Mesenchymal stem cell (in vitro differentiated cells and primary cell): ENCODE data around the gene CHST2.

Experiments
- DNase-seq: peaks from one replicate; pipeline ENCODE4 v3.0.0-alpha.2; 2013
- H2AFZ ChIP-seq: one replicate; pipeline ENCODE4 v1.6.1; 2013; ENCODE audit warnings: low read depth, mild to moderate bottlenecking, control low read depth, inconsistent platforms, low read length, moderate library complexity
- H2AK5ac ChIP-seq: 2 replicates; pipeline ENCODE4 v1.6.1; 2013; ENCODE audit warnings: low read length, moderate library complexity, mild to moderate bottlenecking, inconsistent platforms; ENCODE audit not compliant: severe bottlenecking
- H2BK120ac ChIP-seq: one replicate; pipeline ENCODE4 v1.6.1; 2013; ENCODE audit warnings: low read depth, mild to moderate bottlenecking, inconsistent platforms, low read length, moderate library complexity
- H2BK12ac ChIP-seq, 2 experiments: one replicate each; pipeline ENCODE4 v1.6.1; 2013; ENCODE audit warnings: inconsistent platforms in 2 of 2, low read length in 2 of 2, mild to moderate bottlenecking in 2 of 2, moderate library complexity in 2 of 2, control low read depth in 1 of 2
- H2BK15ac ChIP-seq: one replicate; pipeline ENCODE4 v1.6.1; 2013; ENCODE audit warnings: mild to moderate bottlenecking, low read depth, inconsistent platforms; ENCODE audit not compliant: poor library complexity, severe bottlenecking
- H2BK5ac ChIP-seq: 2 replicates; pipeline ENCODE4 v1.6.1; 2013; ENCODE audit warnings: low read depth, mild to moderate bottlenecking, low read length, control low read depth, inconsistent platforms; ENCODE audit not compliant: poor library complexity, severe bottlenecking
- H3K14ac ChIP-seq, 2 experiments: one replicate each; pipeline ENCODE4 v1.6.1; 2013; ENCODE audit warnings: inconsistent platforms in 2 of 2, low read length in 2 of 2, control low read depth in 1 of 2, mild to moderate bottlenecking in 1 of 2, moderate library complexity in 1 of 2
- H3K18ac ChIP-seq, 2 experiments: one replicate each; pipeline ENCODE4 v1.6.1; 2013; ENCODE audit warnings: inconsistent platforms in 2 of 2, low read length in 2 of 2, control low read depth in 1 of 2, low read depth in 1 of 2, mild to moderate bottlenecking in 1 of 2
- H3K23ac ChIP-seq, 2 experiments: one replicate each; pipeline ENCODE4 v1.6.1; 2013; ENCODE audit warnings: inconsistent platforms in 2 of 2, low read length in 2 of 2, mild to moderate bottlenecking in 2 of 2, moderate library complexity in 2 of 2, control low read depth in 1 of 2
- H3K27ac ChIP-seq: 2 replicates; pipeline ENCODE4 v1.5.1; 2013; ENCODE audit warnings: mild to moderate bottlenecking, moderate library complexity, low read length, control low read depth, inconsistent platforms; ENCODE audit not compliant: poor library complexity, severe bottlenecking
- H3K27me3 ChIP-seq, 2 experiments: 2 replicates each; pipeline versions ENCODE4 v1.6.1 to v1.7.0; 2013; ENCODE audit warnings: low read length in 2 of 2, mild to moderate bottlenecking in 2 of 2, moderate library complexity in 2 of 2, control low read depth in 1 of 2, inconsistent platforms in 1 of 2; ENCODE audit not compliant: control insufficient read depth in 1 of 2, insufficient read depth in 1 of 2
- H3K36me3 ChIP-seq, 2 experiments: 2 replicates each; pipeline versions ENCODE4 v1.6.1 to v1.7.0; 2013; ENCODE audit warnings: low read length in 2 of 2, control low read depth in 1 of 2, inconsistent platforms in 1 of 2, low read depth in 1 of 2, mild to moderate bottlenecking in 1 of 2; ENCODE audit not compliant: insufficient read depth in 2 of 2, control insufficient read depth in 1 of 2
- H3K4ac ChIP-seq, 2 experiments: one replicate each; pipeline ENCODE4 v1.6.1; 2013; ENCODE audit warnings: inconsistent platforms in 2 of 2, low read length in 2 of 2, mild to moderate bottlenecking in 2 of 2, moderate library complexity in 2 of 2, control low read depth in 1 of 2, low read depth in 1 of 2
- H3K4me1 ChIP-seq: 2 replicates; pipeline ENCODE4 v1.6.1; 2013; ENCODE audit warnings: low read depth, low read length, control low read depth; ENCODE audit not compliant: control insufficient read depth, insufficient read depth
- H3K4me2 ChIP-seq: 2 replicates; pipeline ENCODE4 v1.6.1; 2013; ENCODE audit warnings: low read length, mild to moderate bottlenecking, inconsistent platforms; ENCODE audit not compliant: poor library complexity, severe bottlenecking
- H3K4me3 ChIP-seq, 2 experiments: 2 replicates each; pipeline versions ENCODE4 v1.5.1 to v1.7.0; 2013; ENCODE audit warnings: low read length in 2 of 2, mild to moderate bottlenecking in 2 of 2, control low read depth in 1 of 2, low read depth in 1 of 2; ENCODE audit not compliant: insufficient read depth in 1 of 2
- H3K79me1 ChIP-seq: replicated peaks from 2 replicates; pipeline ENCODE4 v1.6.1; 2013; ENCODE audit warnings: mild to moderate bottlenecking, control low read depth, low read length, inconsistent platforms; ENCODE audit not compliant: poor library complexity, severe bottlenecking
- H3K9ac ChIP-seq: 2 replicates; pipeline ENCODE4 v1.7.0; 2013; ENCODE audit warnings: mild to moderate bottlenecking, low read length, moderate library complexity
- H3K9me3 ChIP-seq: 2 replicates; pipeline ENCODE4 v1.7.0; 2013; ENCODE audit warnings: mild to moderate bottlenecking, low read length; ENCODE audit not compliant: control insufficient read depth
- H4K8ac ChIP-seq: one replicate; pipeline ENCODE4 v1.6.1; 2013; ENCODE audit warnings: inconsistent platforms, mild to moderate bottlenecking, low read length, moderate library complexity
- H4K91ac ChIP-seq: one replicate; pipeline ENCODE4 v1.6.1; 2013; ENCODE audit warnings: mild to moderate bottlenecking, low read length, inconsistent platforms
- WGBS: methylation state at CpG from one replicate; pipeline ENCODE4 v1.1.7; 2013; ENCODE audit warnings: mixed read lengths; 5-methylcytosine and 5-hydroxymethylcytosine counted together

Gene CHST2

DNA sequence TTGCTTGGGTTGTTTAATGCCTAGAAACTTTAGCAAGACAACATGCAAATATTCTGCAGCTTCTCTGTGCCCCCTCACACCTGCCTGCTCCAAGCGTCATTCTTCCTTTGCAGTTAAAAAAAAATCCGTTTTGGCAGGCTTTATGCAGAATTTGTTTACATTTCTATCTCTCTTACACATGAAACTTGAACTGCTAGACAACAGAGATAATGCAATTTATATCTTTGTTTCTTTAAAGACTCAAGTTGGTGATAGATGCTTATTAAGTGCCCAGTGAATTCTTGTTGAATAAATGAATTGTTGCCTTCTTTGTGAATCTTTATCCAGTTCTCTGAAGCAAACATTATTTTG, 53.2 kb downstream of the CHST2 start:
- no peak overlapping the region for H2AK5ac ChIP-seq
- no peak for DNase-seq
- WGBS, result 80% methylated on average over 1 of the region's 2 CpGs

DNA sequence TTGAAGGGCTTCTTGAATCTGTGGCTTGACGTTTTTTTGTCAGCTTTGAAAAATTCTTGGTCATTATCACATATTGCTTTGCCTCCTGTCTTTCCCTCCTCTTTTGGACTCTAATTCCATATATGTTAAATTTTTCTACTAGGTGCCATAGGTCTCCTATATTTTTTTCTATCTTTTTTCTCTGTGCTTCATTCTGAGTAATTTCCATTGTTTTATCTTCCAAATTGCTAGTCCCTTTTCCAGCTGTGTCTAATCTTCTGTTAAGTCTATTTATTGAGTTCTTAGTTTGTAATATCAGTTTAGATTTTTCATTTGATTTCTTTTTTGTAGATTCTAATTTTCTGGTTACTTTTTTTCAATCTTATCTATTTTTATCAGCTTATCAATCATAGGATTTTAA, 53.7 kb downstream of the CHST2 start:
- Histone ChIP-seq H3K14ac (no peak overlapping the region), H4K91ac (no peak overlapping the region), H3K23ac (no peak overlapping the region), H3K4me1 (peaks cover 3% of the 10 kb centered on the region), H3K4me2 (no peak overlapping the region), H2BK12ac (no peak overlapping the region), H3K36me3 (no peaks in the 10 kb centered on the region), H2BK120ac (no peak overlapping the region), H2AFZ (no peak overlapping the region), H3K4ac (no peak overlapping the region), H3K4me3 (no peak overlapping the region), H2BK5ac (no peak overlapping the region), H2AK5ac (no peak overlapping the region), H3K79me1 (no peaks in the 10 kb centered on the region), H2BK15ac (no peak overlapping the region), H3K18ac (no peak overlapping the region), H4K8ac (no peak overlapping the region), H3K27ac (no peak overlapping the region), H3K27me3 (no peaks in the 10 kb centered on the region), H3K9ac (no peak overlapping the region), H3K9me3 (peaks cover 3% of the 10 kb centered on the region)
- no CpG with 5 or more reads among the region's 1 CpG for WGBS
- no peak for DNase-seq

More for the DNA sequence above, 53.2 kb downstream of the CHST2 start:
- Histone ChIP-seq H3K4me3 (no peak overlapping the region), H3K9me3 (peaks cover 3% of the 10 kb centered on the region), H3K36me3 (no peaks in the 10 kb centered on the region), H2AFZ (no peak overlapping the region), H2BK12ac (peak overlapping the region in 1 of 2 experiments; percentile 90), H3K79me1 (no peaks in the 10 kb centered on the region), H3K27ac (no peak overlapping the region), H4K91ac (no peak overlapping the region), H3K18ac (peak overlapping the region in 1 of 2 experiments; percentile 38), H2BK15ac (no peak overlapping the region), H3K4me2 (no peak overlapping the region), H4K8ac (no peak overlapping the region), H2BK120ac (no peak overlapping the region), H3K4ac (no peak overlapping the region), H3K9ac (no peak overlapping the region), H3K14ac (peak overlapping the region in 1 of 2 experiments; percentile 58), H2BK5ac (no peak overlapping the region), H3K23ac (no peak overlapping the region), H3K4me1 (peaks cover 3% of the 10 kb centered on the region), H3K27me3 (no peaks in the 10 kb centered on the region)
